ENCODE data around the gene IFT81. TPM values are rescaled to one million over a fixed set of nuclear protein-coding genes. Genes with fewer than 3 reads are reported as not detected.

Gene IFT81
- total and polyA plus RNA-seq, 2 of the 13 experiments (the other 11 are each of a cell fraction or from before 2014, with no cell fraction given) = 4.2 to 13.0 TPM

DNA sequence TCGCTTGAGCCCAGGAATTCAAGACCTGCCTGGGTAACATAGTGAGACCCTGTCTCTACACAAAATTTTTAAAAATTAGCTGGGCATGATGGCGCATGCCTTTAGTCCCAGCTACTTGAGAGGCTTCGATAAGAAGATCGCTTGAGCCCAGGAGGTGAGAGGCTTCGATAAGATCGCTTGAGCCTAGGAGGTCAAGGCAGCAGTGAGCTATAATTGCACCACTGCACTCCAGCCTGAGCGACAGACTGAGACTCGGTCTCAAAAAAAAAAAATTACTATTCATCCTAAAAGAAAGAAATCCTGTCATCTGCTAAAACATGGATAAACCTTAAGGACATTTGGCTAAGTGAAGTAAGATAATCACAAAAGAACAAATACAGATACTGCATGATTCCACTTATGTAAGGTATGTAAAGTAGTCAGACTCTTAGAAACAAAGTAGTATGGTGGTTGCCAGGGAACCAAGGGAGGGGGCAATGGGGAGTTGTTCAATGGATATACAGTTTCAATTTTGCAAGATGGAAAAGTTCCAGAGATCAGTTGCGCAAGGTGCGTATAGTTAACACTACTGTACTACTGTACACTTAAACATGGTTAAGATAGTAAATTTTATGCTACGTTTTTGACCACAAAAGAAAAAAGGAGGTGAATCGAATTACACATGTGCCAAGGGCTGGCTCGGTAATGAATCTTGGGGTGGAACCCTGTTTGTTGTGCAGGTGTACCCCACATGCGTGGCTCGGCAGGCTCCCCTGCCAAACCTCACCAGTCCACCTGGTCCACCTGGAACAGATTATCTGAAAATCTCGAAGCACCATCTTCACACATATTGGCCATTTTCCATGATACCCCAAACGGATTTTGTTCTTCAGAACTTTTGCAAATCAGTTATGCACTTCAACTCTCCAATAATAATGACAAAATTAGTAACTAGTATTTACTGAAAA, 138.6 kb downstream of the IFT81 start (continued):
- 0 out of 2 replicates have a peak, but pooled peaks have one; percentile 15 for TF ChIP-seq ZNF12 (CRISPR knock-in tag; IDR thresholded peaks at IDR 0.05)
- TF ChIP-seq SIX1 (CRISPR knock-in tag; IDR thresholded peaks at IDR 0.05; ENCODE audit: borderline replicate concordance) = peak; percentile 85
- TF ChIP-seq IKZF4 (CRISPR knock-in tag; IDR thresholded peaks at IDR 0.05; ENCODE audit: borderline replicate concordance, low read depth, not compliant biosample characterization) = no peak
- no peak for TF ChIP-seq ZNF615 (CRISPR knock-in tag; IDR thresholded peaks at IDR 0.05; ENCODE audit: borderline replicate concordance)
- TF ChIP-seq TBP (CRISPR knock-in tag; IDR thresholded peaks at IDR 0.05) = no peak
- no peak for TF ChIP-seq ZNF121 (CRISPR knock-in tag; IDR thresholded peaks at IDR 0.05)
- TF ChIP-seq THRA (CRISPR knock-in tag; IDR thresholded peaks at IDR 0.05; ENCODE audit: borderline replicate concordance) = no peak
- TF ChIP-seq DPF2 (CRISPR knock-in tag; IDR thresholded peaks at IDR 0.05; ENCODE audit: borderline replicate concordance, low read depth) = 0 out of 2 replicates have a peak, but pooled peaks have one; percentile 22
- peak; percentile 19 for TF ChIP-seq TEAD3 (CRISPR knock-in tag; optimal IDR thresholded peaks at IDR 0.05; ENCODE audit: borderline replicate concordance)
- TF ChIP-seq, protein P1, sequence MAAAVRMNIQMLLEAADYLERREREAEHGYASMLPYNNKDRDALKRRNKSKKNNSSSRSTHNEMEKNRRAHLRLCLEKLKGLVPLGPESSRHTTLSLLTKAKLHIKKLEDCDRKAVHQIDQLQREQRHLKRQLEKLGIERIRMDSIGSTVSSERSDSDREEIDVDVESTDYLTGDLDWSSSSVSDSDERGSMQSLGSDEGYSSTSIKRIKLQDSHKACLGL (CRISPR knock-in tag; IDR thresholded peaks at IDR 0.05) = no peak
- TF ChIP-seq, protein P2, sequence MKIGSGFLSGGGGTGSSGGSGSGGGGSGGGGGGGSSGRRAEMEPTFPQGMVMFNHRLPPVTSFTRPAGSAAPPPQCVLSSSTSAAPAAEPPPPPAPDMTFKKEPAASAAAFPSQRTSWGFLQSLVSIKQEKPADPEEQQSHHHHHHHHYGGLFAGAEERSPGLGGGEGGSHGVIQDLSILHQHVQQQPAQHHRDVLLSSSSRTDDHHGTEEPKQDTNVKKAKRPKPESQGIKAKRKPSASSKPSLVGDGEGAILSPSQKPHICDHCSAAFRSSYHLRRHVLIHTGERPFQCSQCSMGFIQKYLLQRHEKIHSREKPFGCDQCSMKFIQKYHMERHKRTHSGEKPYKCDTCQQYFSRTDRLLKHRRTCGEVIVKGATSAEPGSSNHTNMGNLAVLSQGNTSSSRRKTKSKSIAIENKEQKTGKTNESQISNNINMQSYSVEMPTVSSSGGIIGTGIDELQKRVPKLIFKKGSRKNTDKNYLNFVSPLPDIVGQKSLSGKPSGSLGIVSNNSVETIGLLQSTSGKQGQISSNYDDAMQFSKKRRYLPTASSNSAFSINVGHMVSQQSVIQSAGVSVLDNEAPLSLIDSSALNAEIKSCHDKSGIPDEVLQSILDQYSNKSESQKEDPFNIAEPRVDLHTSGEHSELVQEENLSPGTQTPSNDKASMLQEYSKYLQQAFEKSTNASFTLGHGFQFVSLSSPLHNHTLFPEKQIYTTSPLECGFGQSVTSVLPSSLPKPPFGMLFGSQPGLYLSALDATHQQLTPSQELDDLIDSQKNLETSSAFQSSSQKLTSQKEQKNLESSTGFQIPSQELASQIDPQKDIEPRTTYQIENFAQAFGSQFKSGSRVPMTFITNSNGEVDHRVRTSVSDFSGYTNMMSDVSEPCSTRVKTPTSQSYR (CRISPR knock-in tag; IDR thresholded peaks at IDR 0.05; ENCODE audit: borderline replicate concordance) = no peak
- TF ChIP-seq HNF4A (CRISPR knock-in tag; IDR thresholded peaks at IDR 0.05) = peak; percentile 46; the same call in 1 of the 2 replicates
- peak; percentile 52; the same call in 1 of the 2 replicates for TF ChIP-seq MIXL1 (CRISPR knock-in tag; IDR thresholded peaks at IDR 0.05)
- TF ChIP-seq KLF16 (CRISPR knock-in tag; IDR thresholded peaks at IDR 0.05) = no peak
- no peak for TF ChIP-seq REL (CRISPR knock-in tag; conservative IDR thresholded peaks at IDR 0.05)
- no peak for TF ChIP-seq ZNF256 (CRISPR knock-in tag; conservative IDR thresholded peaks at IDR 0.05)
- TF ChIP-seq ZNF501 (CRISPR knock-in tag; IDR thresholded peaks at IDR 0.05) = no peak
- no peak for TF ChIP-seq FOXK2 (IDR thresholded peaks at IDR 0.05)
- no peak for TF ChIP-seq HHEX (CRISPR knock-in tag; IDR thresholded peaks at IDR 0.05)
- TF ChIP-seq ZNF841 (CRISPR knock-in tag; IDR thresholded peaks at IDR 0.05; ENCODE audit: borderline replicate concordance) = no peak
- TF ChIP-seq FOXO1 (CRISPR knock-in tag; IDR thresholded peaks at IDR 0.05) = no peak
- no peak for TF ChIP-seq SRSF4 (IDR thresholded peaks at IDR 0.05; ENCODE audit: low read depth, low read length, poor library complexity, severe bottlenecking)
- TF ChIP-seq RFX3 (CRISPR knock-in tag; IDR thresholded peaks at IDR 0.05) = peak; percentile 64
- no peak for TF ChIP-seq ZNF883 (CRISPR knock-in tag; IDR thresholded peaks at IDR 0.05; ENCODE audit: not compliant biosample characterization)
- TF ChIP-seq IRX3 (CRISPR knock-in tag; IDR thresholded peaks at IDR 0.05; ENCODE audit: borderline replicate concordance, low read depth) = no peak

Measured in HepG2 (cell line).